Germinal center (tissue), 1 donor: ENCODE measurements around the gene GUCY2F.

Source experiments
- DNase-seq: peaks from one replicate; pipeline ENCODE4 v3.0.0; 2012; ENCODE audit warnings: mixed read lengths, low spot score

Gene GUCY2F

DNA sequence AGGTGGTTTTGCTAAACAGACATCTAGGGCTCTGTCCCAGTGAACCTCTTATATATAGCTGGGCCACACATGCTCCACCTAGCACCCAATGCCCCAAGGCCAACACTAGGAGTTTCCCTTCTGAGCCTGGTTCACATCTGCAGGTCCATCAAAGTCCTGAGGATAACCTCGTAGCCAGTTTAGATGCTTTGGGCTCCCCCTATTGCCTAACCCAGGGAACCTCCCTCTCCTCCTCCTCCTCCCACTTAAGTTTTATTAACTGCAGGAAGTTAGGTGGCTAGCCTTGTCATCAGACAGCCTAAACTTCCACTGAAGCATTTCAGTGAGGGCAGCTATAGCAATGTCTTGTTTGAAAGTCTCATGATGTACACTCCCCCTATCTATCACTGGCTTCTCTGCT lies 88.0 kb downstream of the GUCY2F start:
- no peak for DNase-seq

GRCh38 chrX:109392895-109393294 lies 89.0 kb downstream of the GUCY2F start:
- DNase-seq, result no peak

DNA sequence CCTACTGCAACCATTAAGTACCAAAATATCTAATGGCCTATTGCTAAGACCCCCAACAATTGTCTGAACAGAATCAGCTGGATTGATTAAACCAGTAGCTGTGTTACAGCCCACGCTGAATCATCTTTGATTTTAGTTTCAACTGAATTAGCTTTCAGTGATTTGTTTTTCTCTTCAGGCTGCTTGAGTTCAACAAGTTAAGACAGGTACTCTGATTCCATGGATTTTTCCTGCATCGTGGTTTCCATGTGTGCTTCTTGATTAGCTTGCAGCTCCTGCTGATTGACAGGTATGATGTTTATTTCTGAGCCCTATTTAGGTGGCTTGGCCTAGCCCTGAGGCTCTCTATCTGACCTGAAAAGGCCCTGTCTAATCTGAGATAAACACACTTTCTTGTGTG lies 91.3 kb downstream of the GUCY2F start:
- DNase-seq, result no peak

GRCh38 chrX:109389917-109390316 lies 92.0 kb downstream of the GUCY2F start:
- no peak for DNase-seq

DNA sequence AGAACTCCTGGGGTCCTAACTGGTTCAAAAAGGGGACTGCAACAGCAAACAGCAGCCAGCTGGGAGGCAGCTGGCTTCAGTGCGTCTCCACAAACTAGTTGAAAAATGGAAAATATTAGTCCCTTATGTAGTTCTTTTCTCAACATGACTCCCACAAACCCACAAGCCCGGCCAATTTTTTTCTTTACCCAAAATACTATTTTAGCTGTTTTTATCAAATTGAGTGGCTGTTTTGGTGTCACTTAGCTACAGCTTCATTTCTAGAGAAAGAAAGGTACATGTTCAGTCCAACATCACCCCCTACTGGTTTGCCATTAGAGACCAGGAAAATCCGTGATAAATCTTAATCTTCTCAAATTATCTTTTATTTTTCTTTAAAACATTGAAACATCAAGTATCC lies 97.2 kb downstream of the GUCY2F start:
- no peak for DNase-seq

DNA sequence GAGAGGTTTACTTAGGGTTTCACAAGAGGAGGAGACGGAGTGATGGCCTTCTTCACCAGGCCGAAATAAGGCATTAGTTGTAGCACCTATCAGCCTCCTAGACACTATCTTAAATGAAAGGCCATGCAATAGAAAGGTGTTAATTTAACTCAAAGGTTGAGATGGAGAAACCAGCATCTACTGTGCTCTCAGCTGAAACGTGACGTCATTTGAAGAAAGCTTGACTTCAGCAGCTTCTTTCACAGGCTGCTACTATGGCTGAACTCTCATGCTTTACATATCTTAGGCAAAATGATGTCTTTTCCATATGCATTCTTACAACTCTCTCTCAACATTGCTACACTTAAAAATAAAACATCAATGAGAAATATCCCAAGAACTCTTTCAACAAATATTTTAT lies 99.6 kb downstream of the GUCY2F start:
- no peak for DNase-seq

- no peak for DNase-seq
These were observed 103.6 kb downstream of the GUCY2F start for GRCh38 chrX:109378281-109378680.

GRCh38 chrX:109374262-109374960 lies 107.5 kb downstream of the GUCY2F start:
- no peak for DNase-seq

DNA sequence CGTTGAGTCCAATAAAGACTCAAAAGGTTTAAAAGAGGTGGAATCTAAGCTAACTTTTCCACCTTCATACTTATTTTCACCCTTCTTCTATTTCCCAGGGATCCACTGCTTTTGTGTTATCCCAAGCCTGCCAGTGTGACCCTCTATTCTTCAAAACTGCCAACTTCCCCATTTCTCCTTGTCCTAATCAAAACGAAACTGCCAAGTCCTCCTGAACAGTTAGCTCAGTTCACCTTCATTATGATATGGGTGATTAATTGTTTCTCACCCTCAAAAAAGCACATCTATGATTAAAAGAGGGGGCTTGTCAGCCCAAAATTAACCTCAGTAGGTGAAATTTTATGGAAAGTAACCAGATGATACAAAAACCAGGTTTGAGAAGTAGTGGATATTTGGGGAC lies 108.4 kb downstream of the GUCY2F start:
- DNase-seq, result no peak

- no peak for DNase-seq
These were observed 109.2 kb downstream of the GUCY2F start for GRCh38 chrX:109372716-109373115.

DNA sequence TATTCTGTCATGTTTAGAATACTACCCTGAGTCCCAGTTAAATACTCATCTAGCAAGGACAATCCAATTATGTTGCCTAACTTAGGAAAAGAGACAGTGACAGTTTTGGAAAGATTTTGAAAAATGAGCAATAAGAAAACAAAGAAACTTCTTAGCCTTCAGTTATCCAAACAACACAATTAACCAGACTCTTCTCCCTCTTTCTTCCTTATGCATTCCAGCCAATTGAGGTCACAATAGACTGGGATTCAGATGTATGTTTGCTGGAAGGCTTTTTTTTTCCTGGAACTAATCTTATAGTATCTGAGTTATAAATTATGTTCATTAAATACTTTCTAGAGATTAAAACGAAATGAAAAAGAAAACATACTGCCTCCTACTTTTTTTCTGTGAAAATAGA lies 109.6 kb downstream of the GUCY2F start:
- no peak for DNase-seq

DNA sequence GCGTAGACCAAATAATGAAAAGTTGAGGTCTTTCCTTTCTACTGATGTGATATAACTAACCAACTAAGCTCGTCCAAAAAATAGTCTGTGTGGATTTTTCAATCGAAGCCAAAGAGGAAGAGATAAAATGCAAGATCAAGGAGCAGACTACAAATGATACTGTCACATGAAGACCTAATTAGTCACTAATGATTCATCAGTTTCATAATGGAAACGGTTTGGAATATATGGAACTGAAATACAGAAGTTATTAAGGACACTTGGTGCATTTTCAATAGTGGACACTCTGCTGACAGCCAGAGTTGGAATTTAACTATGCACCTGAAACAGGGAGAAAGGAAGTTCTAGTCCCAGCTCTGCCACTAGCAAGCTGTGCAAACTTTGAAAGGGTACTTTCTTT lies 119.8 kb downstream of the GUCY2F start:
- no peak for DNase-seq

DNA sequence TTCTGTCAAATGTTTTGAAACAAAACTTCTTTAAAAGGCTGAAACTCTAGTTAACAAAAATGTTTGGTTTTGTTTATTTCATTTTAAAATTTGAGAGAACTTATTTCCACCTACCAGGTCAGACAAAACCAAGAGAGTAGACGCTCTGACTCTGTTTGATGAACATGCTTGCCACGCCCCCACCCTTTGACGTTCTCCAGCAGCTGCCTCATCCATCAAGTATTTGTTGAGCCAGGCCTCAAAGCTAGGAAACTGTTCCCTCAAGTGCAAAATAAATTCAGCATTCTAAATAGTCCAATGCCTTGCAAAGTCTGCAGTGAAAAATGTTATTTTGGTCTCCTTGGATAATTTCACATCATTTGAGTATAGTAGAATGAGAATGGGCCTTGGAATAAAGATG lies 121.6 kb downstream of the GUCY2F start:
- no peak for DNase-seq

DNA sequence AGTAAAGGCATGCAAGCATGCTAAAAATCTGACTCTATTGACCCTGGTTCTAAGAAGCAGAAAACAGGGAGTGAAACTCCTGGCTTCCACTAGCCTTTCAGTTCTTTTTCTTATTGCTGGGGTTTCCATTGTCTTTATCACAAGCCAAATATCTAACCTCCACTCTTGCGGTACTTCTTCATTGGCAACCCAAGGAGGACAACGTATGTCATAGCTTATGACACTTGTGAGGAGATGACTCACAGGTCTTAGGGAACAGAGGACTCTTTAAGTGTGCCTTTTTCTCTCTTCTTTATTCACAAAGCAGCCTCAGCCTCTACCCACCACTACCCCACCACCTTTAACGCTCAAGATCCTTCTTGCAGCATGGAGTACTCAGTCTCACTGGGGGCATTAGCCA lies 124.2 kb downstream of the GUCY2F start:
- no peak for DNase-seq

- no peak for DNase-seq
These were observed 125.2 kb downstream of the GUCY2F start for GRCh38 chrX:109356684-109357083.

DNA sequence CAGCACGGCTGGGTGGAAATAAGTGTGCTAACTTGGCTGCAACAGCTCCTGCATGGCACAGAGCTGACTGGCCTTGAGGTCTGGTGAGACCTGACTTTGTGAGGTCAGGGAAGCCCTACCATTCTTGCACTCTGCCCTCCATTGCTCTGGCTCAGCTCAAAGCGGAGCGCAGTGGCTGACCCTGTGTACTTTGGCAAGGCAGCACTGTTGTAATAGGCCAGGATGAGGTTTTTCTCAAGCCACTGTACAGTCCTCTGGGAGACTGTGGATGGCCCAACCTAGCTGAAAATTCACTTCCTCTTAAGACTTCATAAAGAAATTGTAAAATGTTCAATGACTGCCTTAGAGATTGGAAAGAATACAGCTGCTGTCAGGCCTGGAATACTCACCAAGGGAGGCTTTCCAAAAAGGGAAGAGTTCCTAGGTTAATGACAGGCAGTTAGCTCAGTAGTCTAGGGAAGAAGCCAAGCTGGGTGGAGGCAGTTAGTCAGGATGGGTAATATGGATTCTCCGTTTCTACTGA lies 129.8 kb downstream of the GUCY2F start:
- no peak for DNase-seq

- no peak for DNase-seq
These were observed 130.3 kb downstream of the GUCY2F start for GRCh38 chrX:109351557-109351956.

DNA sequence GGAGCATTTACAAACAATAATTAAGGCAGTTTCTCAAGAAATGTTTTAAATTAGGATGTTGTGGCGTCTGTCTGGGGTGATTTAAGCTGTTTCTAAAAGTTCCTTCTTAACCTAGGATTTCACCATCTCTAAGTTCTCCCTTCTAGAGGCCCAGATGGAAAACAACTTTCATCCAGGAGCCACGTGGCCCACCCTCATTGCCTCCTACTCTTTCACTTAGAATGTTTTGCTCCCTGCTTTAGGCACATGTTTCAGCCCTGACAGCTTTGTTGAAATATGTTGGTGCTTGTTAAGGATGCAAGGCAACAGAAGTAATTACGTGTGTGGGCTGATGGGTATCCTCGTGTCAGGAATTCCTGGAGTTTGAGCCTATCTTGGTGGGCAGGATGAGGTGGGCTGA lies 131.3 kb downstream of the GUCY2F start:
- DNase-seq, result no peak

DNA sequence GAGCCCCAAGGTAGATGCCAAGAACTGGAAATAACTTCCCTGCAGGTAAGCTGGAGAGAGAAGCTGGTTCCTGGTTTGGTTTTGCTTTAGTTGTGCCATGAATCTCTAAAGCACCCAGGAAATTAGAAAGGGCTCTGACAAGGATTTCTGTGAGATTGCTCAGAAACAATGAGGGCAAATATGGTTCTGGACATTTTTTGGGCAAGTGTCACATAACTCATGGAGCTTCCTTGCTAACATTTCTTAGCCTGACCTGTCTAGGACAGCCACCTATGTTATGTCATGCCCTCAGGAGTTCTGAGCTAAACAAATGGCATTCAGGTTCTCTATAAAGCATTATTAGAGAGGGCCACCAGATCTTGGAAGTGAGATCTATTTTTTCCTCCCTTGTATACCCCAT lies 131.8 kb downstream of the GUCY2F start:
- DNase-seq, result no peak

DNA sequence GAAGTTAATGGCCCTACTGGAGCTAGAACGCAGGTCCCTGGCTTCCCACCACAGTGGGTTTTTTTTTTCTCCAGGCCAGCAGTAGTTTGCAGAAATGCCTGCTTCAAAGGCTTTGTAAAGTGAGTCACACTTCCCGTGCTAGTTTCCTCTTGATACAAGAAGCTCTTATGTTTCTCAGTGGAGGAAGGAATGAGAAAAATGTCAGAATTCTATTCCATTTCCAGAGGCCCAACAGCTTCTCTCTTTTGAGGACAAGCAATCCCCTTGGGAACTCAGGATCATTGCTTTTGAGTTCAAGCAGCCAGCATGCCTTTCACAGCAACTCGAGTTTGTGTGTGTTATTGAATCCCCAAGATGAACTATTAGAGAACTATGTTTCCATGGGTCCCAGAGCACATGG lies 134.3 kb downstream of the GUCY2F start:
- no peak for DNase-seq

GRCh38 chrX:109346491-109346890 lies 135.4 kb downstream of the GUCY2F start:
- no peak for DNase-seq

GRCh38 chrX:109345856-109346255 lies 136.0 kb downstream of the GUCY2F start:
- DNase-seq, result no peak

DNA sequence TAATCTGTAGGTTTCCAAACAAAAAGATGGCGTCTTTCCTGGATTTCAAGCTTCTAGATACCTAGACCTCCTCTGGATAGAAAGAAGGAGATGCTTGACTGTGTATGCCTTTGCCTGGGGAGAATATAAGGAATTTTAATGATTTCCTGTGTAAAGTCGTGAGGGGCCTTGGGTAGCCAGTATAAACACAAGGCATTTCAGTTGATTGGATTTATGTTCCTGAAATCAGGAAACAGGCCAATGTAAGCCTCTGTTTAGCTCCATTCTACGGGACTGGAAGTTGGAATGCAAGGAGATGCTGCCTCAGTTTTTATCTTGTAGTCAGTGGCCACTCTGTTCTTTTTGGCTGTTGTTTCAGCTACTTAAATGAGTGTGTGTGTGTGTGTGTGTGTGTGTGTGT lies 137.2 kb downstream of the GUCY2F start:
- no peak for DNase-seq

DNA sequence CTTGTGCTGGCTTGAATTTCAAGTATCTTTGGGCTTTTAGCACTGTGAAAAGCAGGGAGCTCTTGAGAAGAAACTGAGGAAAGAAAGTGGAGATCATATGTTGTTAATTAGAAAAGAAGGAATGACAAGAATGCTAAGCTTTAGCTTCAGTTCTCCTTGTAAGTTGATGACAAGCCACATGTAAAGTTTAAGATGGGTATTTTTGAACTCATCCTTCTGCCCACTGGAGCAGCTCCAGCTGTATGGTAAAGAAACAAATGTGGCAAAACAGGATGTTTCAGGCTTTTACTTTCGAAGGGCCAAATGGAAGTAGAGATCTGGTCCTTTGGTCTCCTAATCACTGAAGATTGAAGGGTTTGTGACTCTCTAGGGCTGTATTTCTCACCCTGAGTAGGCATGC lies 137.8 kb downstream of the GUCY2F start:
- DNase-seq, result no peak
